Fibroblast of pulmonary artery (primary cell): ENCODE measurements around the gene MRPL43.
"Not testable (repeated sequence)": the region's sequence is repeated elsewhere in the genome, so short reads cannot be mapped to it uniquely, and the experiment has no call there.

Experiments
- DNase-seq: peaks from one replicate; pipeline ENCODE4 v3.0.0-alpha.2; 2010; ENCODE audit warnings: low read depth
- H3K4me3 ChIP-seq: replicated peaks from 2 replicates; pipeline ENCODE4 v1.5.1; 2011; ENCODE audit warnings: low read depth, mild to moderate bottlenecking, control low read depth, low read length, moderate library complexity
- CTCF ChIP-seq: IDR thresholded peaks from 2 replicates; pipeline ENCODE4 v1.5.1; 2011; ENCODE audit warnings: mild to moderate bottlenecking, control low read depth, low read length, inconsistent platforms; ENCODE audit errors: missing control alignments

MRPL43 gene

GRCh38 chr10:100986952-100987684 is at the start of gene MRPL43, which contains the start of gene TWNK:
MRPL43 (minus strand) TSS chr10:100987497; CDS start chr10:100987443, 54 bp downstream.
TWNK (plus strand) TSS chr10:100987543; CDS start chr10:100988211, 668 bp downstream.
- DNase-seq = peak; percentile 74
- no peak for TF ChIP-seq CTCF
- peak within 1 kb of the TSS; percentile 98 for H3K4me3 ChIP-seq

GRCh38 chr10:101036726-101037125 is 49.4 kb upstream of the MRPL43 start:
- TF ChIP-seq CTCF = no peak
- DNase-seq = no peak
- no peak overlapping the region for H3K4me3 ChIP-seq

GRCh38 chr10:101035916-101036702 is 48.8 kb upstream of the MRPL43 start:
- no peak for TF ChIP-seq CTCF
- no peak overlapping the region for H3K4me3 ChIP-seq
- no peak for DNase-seq

GRCh38 chr10:101035314-101035713 is 48.0 kb upstream of the MRPL43 start:
- no peak overlapping the region for H3K4me3 ChIP-seq
- TF ChIP-seq CTCF = no peak
- DNase-seq = no peak

GRCh38 chr10:101034404-101034803 is 47.1 kb upstream of the MRPL43 start:
- not testable (repeated sequence) for H3K4me3 ChIP-seq, DNase-seq

- no peak for TF ChIP-seq CTCF
- H3K4me3 ChIP-seq = peak overlapping the region; percentile 89
- DNase-seq = no peak
These were observed 46.0 kb upstream of the MRPL43 start for GRCh38 chr10:101033276-101033675.

GRCh38 chr10:101032637-101033224 is 45.4 kb upstream of the MRPL43 start:
- peak; percentile 88 for DNase-seq
- no peak for TF ChIP-seq CTCF
- H3K4me3 ChIP-seq = peak overlapping the region; percentile 89
